RKO (cell line): ENCODE measurements around the gene ARHGDIB.
A peak's percentile ranks its signal among the peaks of the same experiment; 100 is the strongest.

Experiments
- DNase-seq: peaks from one replicate; pipeline ENCODE4 v3.0.0-alpha.2; 2016; ENCODE audit warnings: low spot score

The ARHGDIB gene

GRCh38 chr12:14930299-14930698, 31.1 kb downstream of the ARHGDIB start:
- DNase-seq, result no peak

GRCh38 chr12:14928931-14929330, 32.5 kb downstream of the ARHGDIB start:
- no peak for DNase-seq

GRCh38 chr12:14927267-14927666, 34.1 kb downstream of the ARHGDIB start:
- no peak for DNase-seq

- no peak for DNase-seq
Observed at GRCh38 chr12:14924541-14924940, 36.9 kb downstream of the ARHGDIB start.

GRCh38 chr12:14923944-14924343, 37.5 kb downstream of the ARHGDIB start:
- DNase-seq, result no peak

GRCh38 chr12:14921218-14921617, 40.2 kb downstream of the ARHGDIB start:
- DNase-seq, result no peak

- DNase-seq, result no peak
Observed at GRCh38 chr12:14920475-14921126, 40.8 kb downstream of the ARHGDIB start.

- DNase-seq, result no peak
Observed at GRCh38 chr12:14919455-14919854, 41.9 kb downstream of the ARHGDIB start.

GRCh38 chr12:14915736-14916135, 45.7 kb downstream of the ARHGDIB start:
- DNase-seq, result no peak

- no peak for DNase-seq
Observed at GRCh38 chr12:14913381-14913781, 48.0 kb downstream of the ARHGDIB start.

- DNase-seq, result no peak
Observed at GRCh38 chr12:14911131-14911530, 50.3 kb downstream of the ARHGDIB start.

- peak; percentile 5 for DNase-seq
Observed at GRCh38 chr12:14910090-14910915, 51.1 kb downstream of the ARHGDIB start.

- DNase-seq, result no peak
Observed at GRCh38 chr12:14907953-14908352, 53.4 kb downstream of the ARHGDIB start.

- no peak for DNase-seq
Observed at GRCh38 chr12:14906114-14906513, 55.3 kb downstream of the ARHGDIB start.

- DNase-seq, result no peak
Observed at GRCh38 chr12:14905269-14906004, 56.0 kb downstream of the ARHGDIB start.

- no peak for DNase-seq
Observed at GRCh38 chr12:14904854-14905253, 56.5 kb downstream of the ARHGDIB start.

GRCh38 chr12:14903386-14904098, 57.9 kb downstream of the ARHGDIB start:
- no peak for DNase-seq

- no peak for DNase-seq
Observed at GRCh38 chr12:14902465-14902864, 58.9 kb downstream of the ARHGDIB start.

GRCh38 chr12:14901228-14901562, 60.2 kb downstream of the ARHGDIB start:
- no peak for DNase-seq

- DNase-seq, result no peak
Observed at GRCh38 chr12:14900521-14901227, 60.7 kb downstream of the ARHGDIB start.

- no peak for DNase-seq
Observed at GRCh38 chr12:14896521-14897169, 64.8 kb downstream of the ARHGDIB start.
